Kasumi-1 (cell line): ENCODE data around the gene MPO.
A peak's percentile ranks its signal among the peaks of the same experiment; 100 is the strongest.

Experiments
- DNase-seq, 2 experiments: peaks; one replicate each; lab custom pipeline; 2025; lab: John Stamatoyannopoulos, UW

Gene MPO

GRCh38 chr17:58264407-58265103 is 16.2 kb downstream of the MPO start:
- DNase-seq = no peak

GRCh38 chr17:58263773-58264172 is 17.0 kb downstream of the MPO start:
- no peak for DNase-seq

- DNase-seq = no peak
Measured at GRCh38 chr17:58262149-58262548, 18.6 kb downstream of the MPO start.

GRCh38 chr17:58254803-58255202 is 25.9 kb downstream of the MPO start:
- no peak for DNase-seq

- no peak for DNase-seq
Measured at GRCh38 chr17:58253082-58253481, 27.7 kb downstream of the MPO start.

GRCh38 chr17:58252141-58252540 is 28.6 kb downstream of the MPO start:
- DNase-seq = no peak

- no peak for DNase-seq
Measured at GRCh38 chr17:58250344-58251011, 30.3 kb downstream of the MPO start.

- DNase-seq = peak; percentile 62 to 78
Measured at GRCh38 chr17:58249270-58250133, 31.2 kb downstream of the MPO start.

GRCh38 chr17:58248955-58249269 is 31.8 kb downstream of the MPO start:
- DNase-seq = no peak

- peak; percentile 37 to 56 for DNase-seq
Measured at GRCh38 chr17:58247511-58248363, 33.0 kb downstream of the MPO start.

- DNase-seq = no peak
Measured at GRCh38 chr17:58246781-58247180, 34.0 kb downstream of the MPO start.

GRCh38 chr17:58246104-58246740 is 34.5 kb downstream of the MPO start:
- no peak for DNase-seq

- DNase-seq = no peak
Measured at GRCh38 chr17:58245428-58246103, 35.2 kb downstream of the MPO start.

- no peak for DNase-seq
Measured at GRCh38 chr17:58244963-58245362, 35.8 kb downstream of the MPO start.

- no peak for DNase-seq
Measured at GRCh38 chr17:58242171-58242784, 38.5 kb downstream of the MPO start.

- no peak for DNase-seq
Measured at GRCh38 chr17:58239987-58240386, 40.7 kb downstream of the MPO start.

- no peak for DNase-seq
Measured at GRCh38 chr17:58238147-58238634, 42.5 kb downstream of the MPO start, which contains the start of gene LPO. TSS of gene LPO (plus strand) at chr17:58238584. CDS start at chr17:58242980, 4,396 bp downstream.

- no peak for DNase-seq
Measured at GRCh38 chr17:58236394-58236793, 44.3 kb downstream of the MPO start.

- DNase-seq = no peak
Measured at GRCh38 chr17:58235821-58236220, 44.9 kb downstream of the MPO start.

- DNase-seq = no peak
Measured at GRCh38 chr17:58234512-58234911, 46.2 kb downstream of the MPO start.
